ENCODE results near the gene CPNE9.

GRCh38 chr3:9746330-9746729 lies 42.7 kb downstream of the CPNE9 start:
- TF ChIP-seq CTCF (IDR thresholded peaks at IDR 0.05; ENCODE audit: low read depth, low read length): no peak
- no peak for TF ChIP-seq EZH2phosphoT487 (IDR thresholded peaks at IDR 0.05; ENCODE audit: low read depth)

Measured in OCI-LY3 (cell line).